NCI-H146 (cell line): ENCODE results near the gene ABI3BP.

ENCODE experiments used
- DNase-seq: peaks from one replicate; lab custom pipeline; 2025; lab: John Stamatoyannopoulos, UW

The ABI3BP gene

DNA sequence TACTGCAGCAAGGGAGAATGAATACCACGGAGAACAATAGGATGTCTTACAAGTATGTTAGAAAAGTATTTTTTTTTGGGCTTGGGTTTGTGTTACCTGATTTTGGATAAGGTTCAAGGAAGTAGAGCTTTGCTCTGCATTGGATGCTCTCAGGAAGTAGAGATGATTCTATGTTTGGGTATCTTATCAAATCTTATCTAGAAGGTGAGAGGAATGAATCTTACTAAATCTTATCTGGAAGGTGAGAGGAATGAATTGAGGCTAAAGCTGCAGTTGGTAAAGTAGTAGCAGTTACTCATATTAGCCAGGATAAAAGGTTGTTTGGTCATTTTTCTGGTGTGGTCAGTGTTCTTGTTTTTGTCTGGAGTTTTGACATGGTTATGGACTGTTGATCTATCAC is 266.5 kb downstream of the ABI3BP start:
- DNase-seq = no peak

DNA sequence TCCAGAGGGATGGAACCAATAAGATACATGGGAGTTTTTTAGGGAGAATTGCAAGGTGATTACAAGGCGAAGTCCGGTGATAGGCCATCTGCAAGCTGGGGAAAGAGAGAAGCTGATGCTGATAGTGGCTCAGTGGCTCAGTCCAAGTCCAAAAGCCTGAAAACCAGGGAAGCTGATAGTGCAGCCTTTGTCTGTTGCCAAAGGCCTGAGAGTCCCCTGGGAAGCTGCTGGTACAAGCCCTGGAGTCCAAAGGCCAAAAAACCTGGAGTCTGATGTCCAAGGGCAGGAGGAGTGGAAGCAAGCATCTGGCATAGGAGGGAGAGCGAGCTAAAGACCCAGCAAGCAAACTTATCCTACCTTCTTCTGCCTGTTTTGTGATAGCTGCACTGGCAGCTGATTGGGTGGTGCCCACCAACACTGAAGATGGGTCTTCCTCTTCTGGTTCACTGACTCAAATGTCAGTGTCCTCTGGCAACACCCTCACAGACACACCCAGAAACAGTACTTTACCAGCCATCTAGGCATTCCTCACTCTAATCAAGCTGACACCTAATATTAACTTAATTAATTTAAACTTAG is 267.2 kb downstream of the ABI3BP start:
- DNase-seq = no peak

DNA sequence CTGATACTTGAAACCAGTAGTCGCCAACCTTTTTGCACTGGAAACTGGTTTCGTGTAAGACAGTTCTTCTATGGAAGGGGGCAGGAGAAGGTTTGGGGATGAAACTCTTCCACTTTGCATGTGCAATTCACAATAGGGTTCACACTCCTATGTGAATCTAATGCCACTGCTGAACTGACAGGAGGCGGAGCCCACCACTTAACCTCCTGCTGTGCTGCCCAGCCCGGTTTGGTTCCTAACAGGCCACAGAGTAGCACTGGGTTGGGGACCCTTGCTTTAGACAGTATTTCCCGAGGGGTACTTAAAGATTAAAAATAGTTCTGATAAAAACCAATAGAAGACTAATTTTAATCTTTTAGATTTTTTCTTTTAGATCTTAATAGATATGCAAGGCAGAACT is 272.8 kb downstream of the ABI3BP start:
- DNase-seq = no peak

DNA sequence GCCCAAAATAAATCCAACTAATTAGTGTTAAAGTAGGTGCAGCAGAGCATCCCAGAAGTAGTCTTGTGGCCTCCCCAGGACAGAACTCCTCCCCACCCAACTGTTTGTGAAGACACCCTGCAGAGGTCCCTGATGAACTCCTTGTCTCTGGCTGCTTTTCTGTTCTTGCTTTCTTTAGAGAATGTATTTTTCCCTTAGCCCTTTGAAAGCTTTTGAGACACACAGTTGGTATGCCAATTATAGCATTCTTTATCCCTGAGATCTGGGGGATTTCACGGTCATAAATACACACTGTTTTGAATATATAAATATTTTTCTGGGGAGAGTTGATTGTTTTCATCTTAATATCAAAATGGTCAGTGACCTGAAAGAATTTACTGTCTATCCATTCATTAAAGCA is 274.1 kb downstream of the ABI3BP start:
- no peak for DNase-seq

DNA sequence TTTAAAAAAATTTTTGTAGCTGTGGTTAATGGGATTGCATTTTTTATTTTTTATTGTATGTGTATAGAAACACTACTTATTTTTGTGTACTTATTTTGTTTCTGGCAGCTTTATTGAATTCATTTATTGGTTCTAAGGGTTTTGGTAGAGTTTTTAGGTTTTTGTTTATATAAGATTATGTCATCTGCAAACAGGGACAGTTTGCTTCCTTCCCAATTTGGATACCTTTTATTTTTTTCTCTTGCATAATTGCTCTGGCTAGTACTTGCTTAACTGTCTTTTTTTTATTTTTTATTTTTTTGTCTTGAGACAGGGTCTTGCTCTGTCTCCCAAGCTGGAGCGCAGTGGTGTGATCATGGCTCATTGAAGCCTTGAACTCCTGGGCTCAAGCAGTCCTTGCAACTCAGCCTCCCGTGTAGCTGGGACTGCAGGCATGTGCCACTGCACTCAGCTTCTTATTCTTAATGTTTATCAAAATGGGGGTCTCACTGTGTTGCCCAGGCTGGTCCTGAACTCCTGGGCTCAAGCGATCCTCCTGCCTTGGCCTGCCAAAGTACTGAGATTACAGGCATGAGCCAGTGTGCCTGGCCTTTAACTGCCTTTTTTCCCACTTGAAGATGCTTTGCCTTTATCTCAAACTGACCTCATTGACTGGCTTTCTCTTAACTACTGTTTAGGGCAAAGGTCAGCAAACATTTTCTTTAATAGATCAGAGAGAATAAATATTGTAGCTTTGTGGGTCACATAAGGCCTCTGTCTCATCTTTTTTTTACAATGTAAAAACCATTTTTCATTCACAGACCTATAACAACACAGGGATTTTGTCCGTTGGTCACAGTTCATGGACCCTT is 275.4 kb downstream of the ABI3BP start:
- no peak for DNase-seq

DNA sequence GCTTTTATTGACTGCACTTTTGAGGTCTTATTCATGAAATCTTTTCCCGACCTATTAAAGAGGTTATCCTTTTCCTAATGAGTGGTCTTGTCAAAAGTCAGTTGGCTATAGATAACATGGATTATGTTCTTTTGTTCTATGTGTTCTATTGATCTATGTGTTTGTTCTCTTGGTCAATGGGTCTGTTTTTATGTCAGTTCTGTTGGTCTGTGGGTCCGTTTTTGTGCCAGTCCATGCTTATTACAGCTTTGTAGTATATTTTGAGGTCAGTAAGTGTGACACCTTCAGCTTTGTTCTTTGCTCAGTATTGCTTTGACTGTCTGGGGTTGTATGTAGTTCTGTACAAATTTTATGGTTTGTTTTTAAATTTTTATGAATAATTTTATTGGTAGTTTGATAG is 276.2 kb downstream of the ABI3BP start:
- no peak for DNase-seq

DNA sequence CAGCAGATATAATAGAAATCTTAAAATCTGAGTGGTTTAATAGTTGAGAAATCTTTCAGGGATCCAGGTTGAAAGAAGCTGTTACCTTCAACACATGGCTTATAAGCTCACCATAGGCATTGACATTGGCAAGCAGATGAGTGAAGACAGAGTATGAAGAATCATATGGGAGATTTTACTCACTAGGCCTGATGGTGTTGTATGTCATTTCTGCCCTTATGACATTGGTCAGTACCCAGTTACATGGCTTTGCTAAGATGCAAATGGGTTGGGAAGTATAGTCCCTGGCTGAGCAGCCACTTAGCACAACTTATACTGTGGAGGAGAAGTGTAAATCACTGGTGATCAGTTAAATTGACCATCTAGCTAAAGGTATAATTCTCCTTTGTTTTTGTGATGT is 278.0 kb downstream of the ABI3BP start:
- no peak for DNase-seq

DNA sequence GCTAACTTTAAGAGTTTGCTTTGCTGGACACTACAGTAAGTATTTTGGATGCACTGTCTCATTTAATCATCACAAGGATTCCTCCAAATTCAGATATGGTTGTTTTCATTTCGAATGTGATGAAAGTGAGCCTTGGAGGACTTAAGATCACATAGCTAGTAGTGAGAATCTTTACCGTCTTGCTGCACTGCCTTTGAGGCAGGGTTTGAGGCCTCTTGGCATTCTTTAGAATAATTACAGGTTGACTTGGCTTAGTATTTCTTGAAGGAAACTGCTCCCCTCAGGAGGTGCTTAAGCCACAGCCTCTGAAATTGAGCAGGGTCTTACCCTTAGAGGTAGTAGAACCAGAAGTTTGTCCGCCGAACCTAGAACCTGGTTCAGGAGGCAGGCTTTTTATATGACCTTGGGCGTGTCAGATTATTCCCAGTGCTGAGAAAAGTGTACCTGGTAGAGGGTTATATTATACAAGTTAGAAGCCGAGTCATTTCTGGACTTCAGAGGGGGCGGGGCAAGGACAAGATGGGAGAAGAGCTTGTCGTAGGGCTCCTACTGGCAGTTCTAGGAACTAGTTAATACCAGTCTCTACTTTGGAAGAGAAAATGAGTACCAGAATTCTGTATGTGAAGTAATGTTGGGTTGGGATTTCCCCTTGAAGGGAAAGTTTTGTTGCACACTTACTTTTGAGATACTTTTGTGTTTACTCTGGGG is 282.8 kb downstream of the ABI3BP start:
- peak; percentile 15 for DNase-seq

DNA sequence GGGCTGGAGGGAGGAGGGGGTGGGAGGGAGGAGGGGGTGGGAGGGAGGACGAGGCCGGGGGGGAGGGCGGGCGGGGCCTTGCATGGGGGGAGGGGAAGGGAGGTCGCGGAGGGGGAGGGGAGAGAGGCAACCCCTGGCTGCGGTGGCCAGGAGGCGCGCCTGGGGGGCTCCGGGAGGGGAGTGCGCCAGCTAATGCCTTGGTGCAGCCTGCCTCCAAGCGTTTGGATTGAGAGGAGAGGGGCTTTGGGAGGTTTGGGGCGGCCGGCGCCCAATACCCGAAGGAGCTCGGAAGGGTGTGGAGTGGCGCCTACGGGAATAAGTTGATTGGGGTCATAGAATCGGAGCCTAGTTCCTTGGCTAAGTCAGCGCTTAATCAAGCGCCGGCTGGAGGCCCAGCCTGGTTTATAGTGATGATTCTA is 283.4 kb downstream of the ABI3BP start:
- DNase-seq = peak; percentile 49

DNA sequence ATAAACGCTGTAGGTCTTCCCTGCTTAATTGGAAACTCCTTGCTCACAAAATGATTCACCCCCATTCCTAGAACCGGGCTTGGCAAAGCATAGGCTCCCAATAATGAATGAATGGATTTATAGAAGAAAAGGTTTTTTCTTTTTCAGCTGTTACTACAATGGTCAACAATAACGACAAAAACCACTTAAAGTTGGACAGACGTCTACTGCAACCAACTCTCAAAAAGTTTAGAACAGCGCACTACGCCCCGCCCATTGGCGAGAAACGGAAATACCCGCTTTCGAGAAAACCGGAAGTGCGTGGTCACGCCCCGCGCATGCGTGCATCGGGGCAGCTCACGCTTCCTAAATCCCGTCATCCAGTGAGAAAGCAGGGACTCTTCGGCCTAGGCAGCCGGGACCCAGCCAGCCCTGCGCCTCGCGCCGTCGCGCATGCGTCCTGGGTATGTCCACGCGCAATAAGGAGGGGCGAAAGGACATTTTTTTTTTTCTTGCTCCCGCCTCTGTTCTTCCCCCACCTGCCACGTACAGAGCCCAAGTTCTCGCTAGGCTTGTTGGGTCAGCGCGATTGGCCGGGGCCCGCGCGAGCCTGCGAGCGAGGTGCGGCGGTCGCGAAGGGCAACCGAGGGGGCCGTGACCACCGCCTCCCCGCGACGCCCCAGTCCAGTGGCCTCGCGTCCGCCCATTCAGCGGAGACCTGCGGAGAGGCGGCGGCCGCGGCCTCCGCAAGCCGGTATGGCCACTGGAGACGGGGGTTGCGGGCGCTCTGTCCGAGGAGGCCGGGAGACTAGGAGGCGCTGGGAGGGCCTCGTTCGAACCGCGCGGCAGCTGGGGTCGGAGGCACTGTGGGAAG is 284.0 kb downstream of the ABI3BP start, which contains the start of gene TFG:
TSS of gene TFG (plus strand) at position 506 of the 853 bp plus-strand sequence. CDS start 4,192 bp downstream, outside the sequence.
- DNase-seq = peak; percentile 98

DNA sequence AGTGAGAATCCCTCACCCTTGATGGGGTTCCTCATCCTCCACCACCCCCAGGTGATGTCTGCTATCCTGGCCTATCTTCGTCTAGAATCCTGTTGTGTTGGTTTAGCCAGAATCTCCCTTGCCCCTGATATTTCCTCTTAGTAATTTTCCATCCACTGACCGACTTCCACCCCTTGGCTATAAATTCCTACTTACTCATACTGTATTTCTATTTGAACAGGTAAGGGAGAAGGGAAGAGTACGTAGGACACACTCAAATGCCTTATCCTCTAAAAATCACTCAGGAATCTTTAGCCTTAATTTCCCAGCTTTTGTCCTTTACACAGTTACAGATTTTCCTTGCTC is 284.6 kb downstream of the ABI3BP start:
- DNase-seq = no peak

DNA sequence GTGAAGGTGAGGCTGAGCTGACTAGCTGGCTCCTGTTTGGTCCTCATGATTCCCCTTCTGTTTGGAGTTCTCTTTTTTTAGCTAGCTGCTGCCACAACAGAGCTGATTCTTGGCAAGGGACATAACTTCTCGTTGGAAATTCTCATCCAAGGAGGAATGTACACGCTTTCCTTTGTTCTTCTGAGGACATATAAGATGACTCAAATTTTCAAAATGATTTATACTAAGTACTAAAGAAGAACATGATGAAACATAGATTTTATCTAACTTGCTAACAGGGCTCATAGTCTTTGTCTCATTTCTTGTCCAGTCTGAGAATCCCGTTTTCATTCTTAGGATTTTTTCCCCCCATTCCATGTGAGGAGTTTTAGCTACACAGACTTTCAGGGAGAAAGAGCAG is 286.9 kb downstream of the ABI3BP start:
- no peak for DNase-seq

DNA sequence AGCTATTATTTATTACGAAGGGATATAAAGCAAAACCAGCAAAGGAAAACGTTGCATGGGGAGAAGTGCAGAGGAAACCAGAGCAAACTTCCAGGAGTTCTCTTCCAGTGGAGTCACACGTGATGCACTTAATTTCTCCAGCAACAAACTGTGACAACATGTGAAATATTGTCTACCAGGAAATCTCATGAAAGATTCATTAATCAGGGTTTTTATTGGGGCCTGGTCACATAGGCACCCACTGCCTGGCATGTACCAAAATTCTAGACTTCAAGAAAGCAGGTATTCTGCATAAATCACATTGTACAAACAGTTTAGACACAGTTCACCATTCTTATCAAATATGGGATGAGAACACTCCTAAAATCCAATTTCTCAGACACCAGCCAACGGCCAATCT is 289.4 kb downstream of the ABI3BP start:
- no peak for DNase-seq

DNA sequence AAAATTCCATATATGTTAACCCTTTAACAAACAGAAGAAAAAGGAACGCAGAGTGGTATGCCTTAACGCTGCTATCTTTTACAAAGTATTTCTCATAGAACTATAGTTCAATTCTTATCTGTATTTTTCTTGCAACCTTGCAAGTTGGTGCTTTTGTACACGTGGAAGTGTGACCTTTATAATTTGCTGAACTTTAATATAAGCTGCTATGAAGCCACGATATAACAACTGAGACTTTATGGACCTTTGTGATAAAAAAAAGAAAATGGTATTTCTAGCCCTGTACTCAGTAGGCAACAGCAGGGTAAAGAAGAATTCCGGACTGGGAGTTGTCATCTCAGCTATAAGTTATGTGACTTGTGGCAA is 290.3 kb downstream of the ABI3BP start:
- no peak for DNase-seq

DNA sequence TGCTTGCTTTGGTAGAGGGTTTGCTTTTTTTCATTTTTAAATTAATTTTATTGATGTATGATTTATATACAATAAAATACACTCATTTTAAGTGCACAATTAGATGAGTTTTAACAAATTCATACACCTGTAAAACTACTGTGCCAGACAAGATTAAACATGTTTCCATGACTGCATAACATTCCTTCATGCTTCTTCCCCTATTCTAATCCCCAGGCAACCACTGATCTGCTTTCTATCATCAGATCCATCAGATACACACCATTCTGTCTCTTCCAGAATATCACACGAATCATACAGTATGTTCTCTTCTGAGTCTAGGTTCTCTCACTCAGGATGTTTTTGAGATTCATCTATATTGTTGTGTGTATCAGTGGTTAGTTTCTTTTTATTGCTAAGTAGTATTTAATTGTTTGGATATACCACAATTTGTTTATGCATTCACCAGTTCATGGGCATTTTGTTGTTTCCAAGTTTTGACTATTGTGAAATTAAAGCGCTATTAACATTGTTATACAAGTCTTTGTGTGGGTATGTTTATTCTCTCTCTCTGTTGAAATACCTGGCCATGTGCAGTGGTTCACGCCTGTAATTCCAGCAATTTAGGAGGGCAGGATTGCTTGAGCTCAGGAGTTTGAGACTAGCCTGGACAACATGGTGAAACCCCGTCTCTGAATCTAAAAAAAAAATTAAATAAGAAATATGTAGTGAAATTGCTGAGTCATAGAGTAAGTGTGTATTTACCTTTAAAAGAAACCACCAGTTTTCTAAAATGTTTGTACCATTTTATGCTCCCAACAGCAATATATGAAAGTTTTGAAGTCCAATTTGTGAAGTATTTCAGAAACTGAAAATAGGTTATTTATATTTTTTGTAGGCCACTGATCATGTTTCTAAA is 290.9 kb downstream of the ABI3BP start:
- no peak for DNase-seq

DNA sequence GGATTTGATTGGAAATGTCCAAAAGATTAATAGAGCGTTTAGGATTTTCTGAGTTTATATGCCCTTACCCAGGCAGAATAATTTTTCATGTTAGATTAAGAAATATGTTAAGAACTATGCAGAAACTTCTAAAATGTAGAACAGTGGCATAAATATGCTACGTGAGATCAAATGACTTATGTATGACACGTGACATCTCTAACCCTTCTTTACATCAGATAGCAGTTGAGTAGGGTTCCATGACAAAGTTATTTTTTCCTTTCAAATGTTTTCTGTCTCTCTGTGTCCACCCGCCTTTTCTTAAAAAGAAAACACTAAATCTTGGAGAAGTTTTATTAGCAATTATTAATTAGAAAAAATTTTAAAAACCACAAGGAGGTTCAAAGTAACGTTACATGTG is 292.5 kb downstream of the ABI3BP start:
- DNase-seq = no peak
